ENCODE data around the gene SYNGR2. TPM values are rescaled to one million over a fixed set of nuclear protein-coding genes. Genes with fewer than 3 reads are reported as not detected.

Gene SYNGR2
- total RNA-seq, 1 experiment from 2014 or later, result 169 TPM

DNA sequence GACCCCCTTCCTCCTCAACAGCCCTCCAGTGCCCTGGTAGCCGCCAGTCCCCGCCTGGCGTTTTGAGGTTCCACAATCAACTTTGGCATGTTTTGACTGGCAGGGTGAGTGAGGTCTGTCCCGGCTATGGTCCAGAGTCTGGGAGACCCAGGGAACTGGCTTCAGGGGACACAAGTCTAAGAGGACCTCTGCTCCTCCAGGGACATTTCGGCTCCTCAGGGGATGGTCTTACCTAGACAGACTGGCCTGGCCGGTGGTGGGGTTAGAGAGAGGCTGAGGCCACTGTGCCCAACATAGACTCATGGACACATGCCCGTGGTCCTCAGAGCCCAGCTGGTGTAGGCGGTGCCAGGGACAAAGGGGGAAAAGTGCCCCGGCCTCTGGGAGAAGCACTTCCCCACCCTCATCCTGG, 35.6 kb upstream of the SYNGR2 start:
- TF ChIP-seq, protein P1, sequence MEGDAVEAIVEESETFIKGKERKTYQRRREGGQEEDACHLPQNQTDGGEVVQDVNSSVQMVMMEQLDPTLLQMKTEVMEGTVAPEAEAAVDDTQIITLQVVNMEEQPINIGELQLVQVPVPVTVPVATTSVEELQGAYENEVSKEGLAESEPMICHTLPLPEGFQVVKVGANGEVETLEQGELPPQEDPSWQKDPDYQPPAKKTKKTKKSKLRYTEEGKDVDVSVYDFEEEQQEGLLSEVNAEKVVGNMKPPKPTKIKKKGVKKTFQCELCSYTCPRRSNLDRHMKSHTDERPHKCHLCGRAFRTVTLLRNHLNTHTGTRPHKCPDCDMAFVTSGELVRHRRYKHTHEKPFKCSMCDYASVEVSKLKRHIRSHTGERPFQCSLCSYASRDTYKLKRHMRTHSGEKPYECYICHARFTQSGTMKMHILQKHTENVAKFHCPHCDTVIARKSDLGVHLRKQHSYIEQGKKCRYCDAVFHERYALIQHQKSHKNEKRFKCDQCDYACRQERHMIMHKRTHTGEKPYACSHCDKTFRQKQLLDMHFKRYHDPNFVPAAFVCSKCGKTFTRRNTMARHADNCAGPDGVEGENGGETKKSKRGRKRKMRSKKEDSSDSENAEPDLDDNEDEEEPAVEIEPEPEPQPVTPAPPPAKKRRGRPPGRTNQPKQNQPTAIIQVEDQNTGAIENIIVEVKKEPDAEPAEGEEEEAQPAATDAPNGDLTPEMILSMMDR (IDR thresholded peaks at IDR 0.05; ENCODE audit: insufficient read depth in 1 of 2, low read depth in 1 of 2, low read length in 1 of 2, severe bottlenecking in 1 of 2, unreplicated experiment in 1 of 2), result no peak
- Histone ChIP-seq H3K36me3 (ENCODE audit: control insufficient read depth, insufficient read depth, low read length) (no peaks in the 10 kb centered on the region), H3K4me3 (ENCODE audit: low read depth, low read length) (no peak overlapping the region), H3K27me3 (replicated peaks; ENCODE audit: control insufficient read depth, insufficient read depth, low read length) (no peaks in the 10 kb centered on the region), H3K4me1 (0 out of 2 replicates have a peak, but pooled peaks cover 8% of the 10 kb centered on the region), H3K9me3 (no peaks in the 10 kb centered on the region)
- DNase-seq, result no peak
- Mint-ChIP-seq H3K36me3 (ENCODE audit: insufficient read depth, unreplicated experiment) (peaks cover 17% of the 10 kb centered on the region), H3K27ac (ENCODE audit: unreplicated experiment) (no peak overlapping the region), H3K4me3 (ENCODE audit: unreplicated experiment) (no peak overlapping the region), H3K27me3 (ENCODE audit: insufficient read depth, unreplicated experiment) (no peaks in the 10 kb centered on the region), H3K4me1 (ENCODE audit: low read depth, unreplicated experiment) (peaks cover 9% of the 10 kb centered on the region), H3K9me3 (ENCODE audit: unreplicated experiment) (no peaks in the 10 kb centered on the region)
- intact Hi-C loops (cut with micrococcal nuclease; ENCODE audit: unreplicated experiment), result no loop called here
- ChIA-PET CTCF (no interaction called here), POLR2A (no interaction called here)
- no TSS peak for BruUV-seq (replicated peaks)

DNA sequence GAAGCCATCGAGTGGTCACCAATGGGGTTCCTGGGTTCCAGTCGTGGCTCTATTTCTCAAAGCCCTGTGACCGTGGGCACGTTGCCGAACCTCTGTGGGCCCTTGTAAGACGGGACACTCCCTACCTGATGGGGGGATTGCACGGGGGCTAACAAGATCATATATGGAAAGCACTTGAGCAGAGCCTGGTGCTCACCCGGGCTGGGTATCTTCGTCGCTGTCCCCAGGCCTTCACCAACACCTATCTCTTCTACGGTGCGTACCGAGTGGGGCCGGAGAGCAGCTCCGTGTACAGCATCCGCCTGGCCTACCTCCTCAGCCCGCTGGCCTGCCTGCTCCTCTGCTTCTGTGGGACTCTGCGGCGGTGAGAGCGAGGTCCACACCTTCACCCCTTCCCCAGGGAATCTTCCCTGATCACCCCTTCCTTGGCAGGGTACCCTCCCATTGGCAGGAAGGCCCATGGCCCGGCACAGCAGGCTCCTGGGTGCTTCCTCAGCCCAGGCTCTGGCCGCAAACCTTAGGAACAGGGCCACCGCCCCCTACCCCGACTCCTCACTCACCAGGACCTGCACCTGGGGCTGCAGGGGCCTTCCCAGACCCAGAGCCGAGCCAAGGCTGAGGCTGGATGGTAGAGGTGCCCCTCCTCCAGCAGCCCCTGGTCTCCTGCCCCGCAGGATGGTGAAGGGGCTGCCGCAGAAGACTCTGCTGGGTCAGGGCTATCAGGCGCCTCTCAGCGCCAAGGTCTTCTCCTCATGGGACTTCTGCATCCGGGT, 35.0 kb upstream of the SYNGR2 start:
- no peaks in the 10 kb centered on the region for H3K27me3 Mint-ChIP-seq (ENCODE audit: insufficient read depth, unreplicated experiment)
- ChIA-PET POLR2A (no interaction called here), CTCF (no interaction called here)
- no peaks in the 10 kb centered on the region for H3K9me3 Mint-ChIP-seq (ENCODE audit: unreplicated experiment)
- H3K4me1 ChIP-seq, result 0 out of 2 replicates have a peak, but pooled peaks cover 8% of the 10 kb centered on the region
- H3K9me3 ChIP-seq, result no peaks in the 10 kb centered on the region
- H3K4me3 ChIP-seq (ENCODE audit: low read depth, low read length), result no peak overlapping the region
- no peak overlapping the region for H3K27ac Mint-ChIP-seq (ENCODE audit: unreplicated experiment)
- intact Hi-C loops (cut with micrococcal nuclease; ENCODE audit: unreplicated experiment), result no loop called here
- no peak for DNase-seq
- TF ChIP-seq, protein P1 (IDR thresholded peaks at IDR 0.05; ENCODE audit: insufficient read depth in 1 of 2, low read depth in 1 of 2, low read length in 1 of 2, severe bottlenecking in 1 of 2, unreplicated experiment in 1 of 2), result no peak
- no peaks in the 10 kb centered on the region for H3K36me3 ChIP-seq (ENCODE audit: control insufficient read depth, insufficient read depth, low read length)
- peaks cover 9% of the 10 kb centered on the region for H3K4me1 Mint-ChIP-seq (ENCODE audit: low read depth, unreplicated experiment)
- BruUV-seq (replicated peaks), result no TSS peak
- no peaks in the 10 kb centered on the region for H3K27me3 ChIP-seq (replicated peaks; ENCODE audit: control insufficient read depth, insufficient read depth, low read length)
- H3K36me3 Mint-ChIP-seq (ENCODE audit: insufficient read depth, unreplicated experiment), result peaks cover 17% of the 10 kb centered on the region
- no peak overlapping the region for H3K4me3 Mint-ChIP-seq (ENCODE audit: unreplicated experiment)

DNA sequence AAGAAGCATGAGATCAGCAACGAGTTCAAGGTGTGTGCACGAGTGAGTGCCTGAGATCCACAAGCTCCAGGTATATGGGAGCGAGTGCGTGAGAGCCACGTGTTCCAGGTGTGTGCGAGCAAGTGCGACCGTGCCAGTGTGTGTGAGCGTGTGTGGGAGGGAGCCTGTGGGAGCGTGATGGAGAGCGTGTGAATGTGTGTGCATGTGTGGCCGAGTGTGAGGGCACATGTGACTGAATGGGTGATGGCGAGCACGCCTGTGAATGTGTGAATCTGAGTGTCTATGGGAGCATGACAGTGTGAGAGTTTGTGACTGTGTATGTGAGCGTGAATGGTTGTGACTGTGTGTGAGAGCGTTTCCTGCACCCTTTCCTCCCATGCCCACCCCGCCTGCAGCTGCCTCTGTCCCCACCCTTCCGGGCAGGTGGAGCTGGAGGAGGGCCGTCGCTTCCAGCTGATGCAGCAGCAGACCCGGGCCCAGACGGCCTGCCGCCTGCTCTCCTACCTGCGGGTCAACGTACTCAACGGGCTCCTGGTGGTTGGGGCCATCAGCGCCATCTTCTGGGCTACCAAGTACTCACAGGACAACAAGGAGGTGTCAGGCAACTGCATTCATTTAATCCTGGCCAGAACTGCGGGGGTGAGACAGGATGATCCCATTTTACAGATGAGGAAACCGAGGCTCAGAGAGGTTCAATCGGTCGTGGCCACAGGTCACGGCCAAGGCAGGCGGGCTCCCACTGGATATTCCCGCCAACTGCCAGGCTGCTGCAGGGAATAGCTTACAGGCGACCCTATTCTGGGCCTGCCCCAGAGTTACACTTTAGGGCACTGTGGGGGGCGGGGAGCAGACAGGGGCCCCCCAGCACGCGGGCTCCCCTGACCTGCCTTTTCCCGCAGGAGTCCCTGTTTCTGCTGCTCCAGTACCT, 34.1 kb upstream of the SYNGR2 start:
- intact Hi-C loops (cut with micrococcal nuclease; ENCODE audit: unreplicated experiment), result loop anchor here (1.0 kb wide), 1 partner anchor 22 kb away; no protein-coding TSS in a partner anchor
- H3K4me3 ChIP-seq (ENCODE audit: low read depth, low read length), result no peak overlapping the region

More for the DNA sequence above, 34.1 kb upstream of the SYNGR2 start:
- ChIA-PET CTCF (interaction anchor here (0.6 kb wide), 2 partner anchors 24 to 538 kb away, joined by 4 to 5 read pairs; no protein-coding TSS in a partner anchor), POLR2A (no interaction called here)
- peaks cover 9% of the 10 kb centered on the region for H3K36me3 Mint-ChIP-seq (ENCODE audit: insufficient read depth, unreplicated experiment)
- no peaks in the 10 kb centered on the region for H3K27me3 ChIP-seq (replicated peaks; ENCODE audit: control insufficient read depth, insufficient read depth, low read length)
- H3K4me1 Mint-ChIP-seq (ENCODE audit: low read depth, unreplicated experiment), result peaks cover 7% of the 10 kb centered on the region
- no peaks in the 10 kb centered on the region for H3K9me3 ChIP-seq
- no peaks in the 10 kb centered on the region for H3K36me3 ChIP-seq (ENCODE audit: control insufficient read depth, insufficient read depth, low read length)
- peak; percentile 71 to 78 for DNase-seq
- no TSS peak for BruUV-seq (replicated peaks)
- TF ChIP-seq, protein P1 (IDR thresholded peaks at IDR 0.05; ENCODE audit: insufficient read depth in 1 of 2, low read depth in 1 of 2, low read length in 1 of 2, severe bottlenecking in 1 of 2, unreplicated experiment in 1 of 2), result peak; percentile 33 to 43
- no peak overlapping the region for H3K27ac Mint-ChIP-seq (ENCODE audit: unreplicated experiment)
- H3K4me1 ChIP-seq, result 0 out of 2 replicates have a peak, but pooled peaks cover 7% of the 10 kb centered on the region
- no peaks in the 10 kb centered on the region for H3K9me3 Mint-ChIP-seq (ENCODE audit: unreplicated experiment)
- H3K4me3 Mint-ChIP-seq (ENCODE audit: unreplicated experiment), result no peak overlapping the region
- no peaks in the 10 kb centered on the region for H3K27me3 Mint-ChIP-seq (ENCODE audit: insufficient read depth, unreplicated experiment)
